Measurements from ENCODE around the gene MIAT. TPM values are rescaled to one million over a fixed set of nuclear protein-coding genes. Genes with fewer than 3 reads are reported as not detected.

Gene MIAT
- total and polyA plus RNA-seq, 2 of the 4 experiments (the other 2 are of a cell fraction) = 0.54 to 0.65 TPM

DNA sequence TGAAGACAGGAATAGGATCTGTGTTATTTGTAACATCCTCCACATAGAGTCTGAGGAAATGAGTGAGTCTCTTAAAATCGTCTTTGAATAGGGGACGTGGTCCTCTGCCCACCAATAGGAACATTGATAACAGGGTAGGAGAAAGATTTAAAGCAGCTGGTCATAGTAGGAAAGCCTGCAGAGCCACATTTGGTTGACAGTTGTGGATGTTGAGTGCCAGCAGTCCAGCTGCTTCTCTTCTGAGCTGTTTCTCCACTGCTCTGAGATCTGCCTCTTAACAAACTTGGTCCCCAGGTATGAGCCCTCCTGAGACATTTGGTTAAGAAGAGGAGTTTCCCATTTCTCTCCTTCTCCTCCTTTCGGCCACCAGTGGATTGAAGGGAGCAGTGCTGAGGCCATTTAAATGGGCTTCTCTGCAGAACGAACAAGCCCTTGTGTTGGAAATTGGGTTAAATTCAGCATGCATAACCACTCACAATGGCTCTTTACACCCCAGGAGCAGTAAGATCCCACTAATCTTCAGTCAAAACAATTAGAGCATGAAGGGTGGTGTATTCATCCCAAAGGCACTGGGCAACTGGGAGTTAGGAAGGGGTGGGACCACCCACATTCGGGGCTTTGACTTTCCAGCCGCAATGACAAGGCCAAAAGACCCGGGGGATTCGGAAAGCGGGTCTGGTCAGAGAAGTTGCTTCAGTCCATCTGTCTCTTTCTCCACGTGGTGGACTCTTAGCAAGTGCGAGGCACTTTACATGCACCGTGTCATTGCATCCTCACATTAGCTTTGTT, 32.3 kb downstream of the MIAT start:
- no peak overlapping the region for H3K4me2 ChIP-seq (ENCODE audit: low read depth, low read length)
- no peak overlapping the region for H2BK5ac ChIP-seq (ENCODE audit: low read depth, low read length, poor library complexity, severe bottlenecking)
- no peak overlapping the region for H3K4ac ChIP-seq (ENCODE audit: low read depth, low read length)
- H2AK5ac ChIP-seq (ENCODE audit: low read depth, low read length) = no peak overlapping the region
- no peak overlapping the region for H3K9ac ChIP-seq (ENCODE audit: low read depth, low read length)
- H2AK9ac ChIP-seq (replicated peaks; ENCODE audit: low read depth, low read length, poor library complexity) = peak overlapping the region; percentile 13
- no peak overlapping the region for H2BK120ac ChIP-seq (ENCODE audit: low read depth, low read length)
- H2BK15ac ChIP-seq (ENCODE audit: low read depth, low read length) = no peak overlapping the region
- ChIA-PET POLR2A (ENCODE audit: unreplicated experiment) (no interaction called here), CTCF (no interaction called here)
- in situ Hi-C loops (cut with MboI; ENCODE audit: low sequenced_read_pairs) = no loop called here
- H3K9me3 ChIP-seq (ENCODE audit: control insufficient read depth, insufficient read depth, low read length) = no peaks in the 10 kb centered on the region
- H2AFZ ChIP-seq (replicated peaks; ENCODE audit: low read length, poor library complexity) = peak overlapping the region; percentile 37
- H3K27ac ChIP-seq (ENCODE audit: insufficient read depth, low read length) = no peak overlapping the region
- intact Hi-C loops (cut with micrococcal nuclease) = no loop called here
- 0 out of 2 replicates have a peak, but pooled peaks cover 3% of the 10 kb centered on the region for H3K9me1 ChIP-seq (ENCODE audit: insufficient read depth, low read length)
- H3K56ac ChIP-seq (ENCODE audit: extremely low read depth, insufficient read depth, low read length) = no peak overlapping the region
- H3K23ac ChIP-seq (ENCODE audit: low read depth, low read length) = no peak overlapping the region
- no TSS peak for BruUV-seq (replicated peaks)
- H3K4me3 ChIP-seq (ENCODE audit: insufficient read depth, low read depth, low read length) = no peak overlapping the region
- H2BK20ac ChIP-seq (ENCODE audit: low read depth, low read length) = no peak overlapping the region
- H4K91ac ChIP-seq (ENCODE audit: insufficient read depth, low read depth, low read length) = no peak overlapping the region
- DNase-seq (no peak), ATAC-seq (ENCODE audit: low read depth) (no peak; the same call in 1 of the 2 replicates)
- TF ChIP-seq, protein P1, sequence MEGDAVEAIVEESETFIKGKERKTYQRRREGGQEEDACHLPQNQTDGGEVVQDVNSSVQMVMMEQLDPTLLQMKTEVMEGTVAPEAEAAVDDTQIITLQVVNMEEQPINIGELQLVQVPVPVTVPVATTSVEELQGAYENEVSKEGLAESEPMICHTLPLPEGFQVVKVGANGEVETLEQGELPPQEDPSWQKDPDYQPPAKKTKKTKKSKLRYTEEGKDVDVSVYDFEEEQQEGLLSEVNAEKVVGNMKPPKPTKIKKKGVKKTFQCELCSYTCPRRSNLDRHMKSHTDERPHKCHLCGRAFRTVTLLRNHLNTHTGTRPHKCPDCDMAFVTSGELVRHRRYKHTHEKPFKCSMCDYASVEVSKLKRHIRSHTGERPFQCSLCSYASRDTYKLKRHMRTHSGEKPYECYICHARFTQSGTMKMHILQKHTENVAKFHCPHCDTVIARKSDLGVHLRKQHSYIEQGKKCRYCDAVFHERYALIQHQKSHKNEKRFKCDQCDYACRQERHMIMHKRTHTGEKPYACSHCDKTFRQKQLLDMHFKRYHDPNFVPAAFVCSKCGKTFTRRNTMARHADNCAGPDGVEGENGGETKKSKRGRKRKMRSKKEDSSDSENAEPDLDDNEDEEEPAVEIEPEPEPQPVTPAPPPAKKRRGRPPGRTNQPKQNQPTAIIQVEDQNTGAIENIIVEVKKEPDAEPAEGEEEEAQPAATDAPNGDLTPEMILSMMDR (conservative IDR thresholded peaks at IDR 0.05; ENCODE audit: low read depth, low read length) = no peak
- TF ChIP-seq RFX5 (IDR thresholded peaks at IDR 0.05; ENCODE audit: low read depth, low read length) (no peak), POLR2A (IDR thresholded peaks at IDR 0.05; ENCODE audit: low read depth, low read length) (no peak), CHD1 (IDR thresholded peaks at IDR 0.05; ENCODE audit: low read depth, low read length) (no peak), MAZ (IDR thresholded peaks at IDR 0.05; ENCODE audit: borderline replicate concordance, low read depth, low read length) (no peak), CEBPB (IDR thresholded peaks at IDR 0.05; ENCODE audit: low read depth, low read length) (no peak), SMC3 (IDR thresholded peaks at IDR 0.05; ENCODE audit: low read depth, low read length) (no peak), NFE2L2 (IDR thresholded peaks at IDR 0.05; ENCODE audit: low read depth, low read length) (no peak), BHLHE40 (IDR thresholded peaks at IDR 0.05; ENCODE audit: low read depth, low read length) (no peak), FOS (IDR thresholded peaks at IDR 0.05; ENCODE audit: low read depth, low read length) (no peak)
- H3K79me1 ChIP-seq (ENCODE audit: low read depth in 1 of 2, low read length in 2 of 2) = peaks cover 6 to 21% of the 10 kb centered on the region in 2 experiments; a peak in 3 of 4 replicates
- 87% methylated on average over 7 of the region's 12 CpGs; no CpG with 5 or more reads in 1 of the 2 experiments for WGBS, 2 experiments (ENCODE audit: extremely low coverage in 2 of 2, insufficient read length in 1 of 2)
- H3K4me1 ChIP-seq (ENCODE audit: control insufficient read depth, insufficient read depth, low read length) = no peaks in the 10 kb centered on the region
- H4K8ac ChIP-seq (ENCODE audit: low read depth in 2 of 2, low read length in 2 of 2) = no peak overlapping the region
- dilution Hi-C loops (cut with HindIII; ENCODE audit: low sequenced_read_pairs, unreplicated experiment) = no loop called here
- no peak overlapping the region for H3K18ac ChIP-seq (ENCODE audit: low read depth, low read length)
- no peak overlapping the region for H3K14ac ChIP-seq (replicated peaks; ENCODE audit: low read depth, low read length)
- H4K5ac ChIP-seq (ENCODE audit: low read depth, low read length) = no peak overlapping the region
- H3K36me3 ChIP-seq (ENCODE audit: control insufficient read depth, insufficient read depth, low read length) = no peaks in the 10 kb centered on the region; the same call in 1 of the 2 replicates
- H3K27me3 ChIP-seq (ENCODE audit: control insufficient read depth, insufficient read depth, low read length) = no peaks in the 10 kb centered on the region
- H4K20me1 ChIP-seq (ENCODE audit: insufficient read depth, low read length) = no peaks in the 10 kb centered on the region; the same call in 1 of the 2 replicates

Measured in IMR-90 (cell line).